Right atrium auricular region (tissue), 2 donors: Measurements from ENCODE around the gene PCED1B. TPM values are rescaled to one million over a fixed set of nuclear protein-coding genes. Genes with fewer than 3 reads are reported as not detected.

Experiments
- DNase-seq: peaks from one replicate; pipeline ENCODE4 v3.0.0-alpha.2; 2019; ENCODE audit warnings: low spot score
- H3K27ac ChIP-seq, 2 donors: fragments of 200-600 bp; sonication (generic); 1 replicate in 1 of 2; 2 replicates in 1 of 2; pipeline ENCODE4 v1.5.1; 2016 to 2019
- H3K27me3 ChIP-seq, 2 donors: fragments of 200-600 bp; sonication (generic); one replicate each; pipeline versions ENCODE4 v1.5.1 to v1.6.0; 2017 to 2019
- H3K36me3 ChIP-seq: fragments of 200-600 bp; sonication (generic); one replicate; pipeline ENCODE4 v1.5.1; 2016
- H3K4me1 ChIP-seq, 2 donors: fragments of 200-600 bp; sonication (generic); one replicate each; pipeline versions ENCODE4 v1.5.1 to v1.6.0; 2017 to 2019
- H3K4me3 ChIP-seq, 2 donors: fragments of 200-600 bp; sonication (generic); 1 replicate in 1 of 2; 2 replicates in 1 of 2; pipeline ENCODE4 v1.5.1; 2017 to 2019; ENCODE audit warnings: mild to moderate bottlenecking in 1 of 2, moderate library complexity in 1 of 2
- H3K9me3 ChIP-seq, 2 donors: fragments of 200-600 bp; sonication (generic); one replicate each; pipeline ENCODE4 v1.5.1; 2019
- total RNA-seq, 2 donors: library from RNA; depleted of rRNA; stranded (reverse); fragments of >200 nt; gene quantifications; one replicate each; pipeline ENCODE4 v1.1.0, GENCODE V29; 2016
- TF ChIP-seq, protein P1 (sequence below), 2 donors: fragments of 200-600 bp; sonication (generic); IDR thresholded peaks; one replicate each; pipeline ENCODE4 v1.5.1; 2019; ENCODE audit warnings: antibody characterized with exemption in 2 of 2

PCED1B gene
- total RNA-seq, 2 donors from 2014 or later: 0.98 to 1.4 TPM

DNA sequence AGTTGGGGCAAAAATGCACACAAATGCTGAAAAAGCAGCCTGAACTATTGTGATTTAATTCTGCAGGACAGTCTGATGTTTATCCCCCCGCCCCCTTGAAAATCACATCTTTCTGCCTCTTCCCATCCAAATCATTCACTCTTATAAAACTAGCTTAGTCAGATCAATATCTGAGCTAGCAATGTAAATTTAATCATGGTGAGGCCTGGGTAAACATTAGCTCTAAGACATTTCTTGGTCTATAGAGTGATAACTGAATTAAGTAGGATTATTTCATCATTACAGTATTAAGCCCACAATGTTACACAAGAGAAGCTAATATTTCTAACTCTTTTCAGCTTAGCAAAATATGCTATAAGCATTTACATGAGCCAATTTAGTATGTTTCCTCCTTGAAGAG is 9.1 kb upstream of the PCED1B start:
- no peaks in the 10 kb centered on the region for H3K9me3 ChIP-seq
- no peak for DNase-seq
- H3K4me1 ChIP-seq: no peaks in the 10 kb centered on the region
- TF ChIP-seq, protein P1, sequence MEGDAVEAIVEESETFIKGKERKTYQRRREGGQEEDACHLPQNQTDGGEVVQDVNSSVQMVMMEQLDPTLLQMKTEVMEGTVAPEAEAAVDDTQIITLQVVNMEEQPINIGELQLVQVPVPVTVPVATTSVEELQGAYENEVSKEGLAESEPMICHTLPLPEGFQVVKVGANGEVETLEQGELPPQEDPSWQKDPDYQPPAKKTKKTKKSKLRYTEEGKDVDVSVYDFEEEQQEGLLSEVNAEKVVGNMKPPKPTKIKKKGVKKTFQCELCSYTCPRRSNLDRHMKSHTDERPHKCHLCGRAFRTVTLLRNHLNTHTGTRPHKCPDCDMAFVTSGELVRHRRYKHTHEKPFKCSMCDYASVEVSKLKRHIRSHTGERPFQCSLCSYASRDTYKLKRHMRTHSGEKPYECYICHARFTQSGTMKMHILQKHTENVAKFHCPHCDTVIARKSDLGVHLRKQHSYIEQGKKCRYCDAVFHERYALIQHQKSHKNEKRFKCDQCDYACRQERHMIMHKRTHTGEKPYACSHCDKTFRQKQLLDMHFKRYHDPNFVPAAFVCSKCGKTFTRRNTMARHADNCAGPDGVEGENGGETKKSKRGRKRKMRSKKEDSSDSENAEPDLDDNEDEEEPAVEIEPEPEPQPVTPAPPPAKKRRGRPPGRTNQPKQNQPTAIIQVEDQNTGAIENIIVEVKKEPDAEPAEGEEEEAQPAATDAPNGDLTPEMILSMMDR (IDR thresholded peaks at IDR 0.05): no peak
- no peaks in the 10 kb centered on the region for H3K27me3 ChIP-seq
- no peak overlapping the region for H3K27ac ChIP-seq
- H3K36me3 ChIP-seq: no peaks in the 10 kb centered on the region
- H3K4me3 ChIP-seq: no peak overlapping the region

DNA sequence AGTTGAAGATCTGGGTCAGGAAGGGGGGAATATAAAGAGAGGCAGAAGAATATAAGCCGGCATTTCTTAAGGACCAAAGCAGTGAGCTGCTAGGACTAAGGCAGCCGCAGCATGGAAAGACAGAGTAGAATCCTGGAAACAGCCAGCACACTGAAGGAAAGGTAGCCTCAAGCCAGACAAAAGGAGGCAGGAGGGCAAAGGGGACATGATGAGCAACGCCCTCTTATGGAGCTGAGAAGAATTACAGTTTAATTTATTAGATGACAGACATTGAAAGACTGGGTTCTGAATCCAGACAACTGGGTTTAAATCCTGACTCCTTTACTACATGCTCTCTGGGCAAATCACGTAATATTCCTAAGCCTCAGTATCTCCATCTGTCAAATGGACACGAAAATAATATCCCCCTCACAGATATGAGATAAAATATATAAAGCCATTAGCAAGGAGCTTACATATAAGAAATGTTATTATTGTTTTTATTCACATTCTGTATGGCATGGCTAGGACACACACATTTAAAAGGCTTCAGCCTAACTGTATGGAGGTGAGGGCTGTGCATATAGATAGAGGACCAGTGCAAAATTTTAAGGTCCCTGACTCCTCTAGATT is 8.1 kb upstream of the PCED1B start:
- no peak overlapping the region for H3K27ac ChIP-seq
- no peaks in the 10 kb centered on the region for H3K27me3 ChIP-seq
- TF ChIP-seq, protein P1 (IDR thresholded peaks at IDR 0.05): peak in 1 of 2 donors; percentile 39
- H3K36me3 ChIP-seq: no peaks in the 10 kb centered on the region
- H3K9me3 ChIP-seq: no peaks in the 10 kb centered on the region
- no peak for DNase-seq
- H3K4me1 ChIP-seq: no peaks in the 10 kb centered on the region
- no peak overlapping the region for H3K4me3 ChIP-seq

GRCh38 chr12:47073951-47074350 is 5.5 kb upstream of the PCED1B start:
- Histone ChIP-seq H3K4me1 (peaks cover 0 to 7% of the 10 kb centered on the region in 2 donors), H3K36me3 (no peaks in the 10 kb centered on the region), H3K9me3 (no peaks in the 10 kb centered on the region), H3K27me3 (no peaks in the 10 kb centered on the region), H3K27ac (no peak overlapping the region), H3K4me3 (no peak overlapping the region)
- TF ChIP-seq, protein P1 (IDR thresholded peaks at IDR 0.05): no peak
- DNase-seq: no peak

GRCh38 chr12:47074757-47075156 is 4.7 kb upstream of the PCED1B start:
- no peak for DNase-seq
- no peak overlapping the region for H3K27ac ChIP-seq
- no peaks in the 10 kb centered on the region for H3K27me3 ChIP-seq
- no peaks in the 10 kb centered on the region for H3K9me3 ChIP-seq
- peaks cover 0 to 8% of the 10 kb centered on the region in 2 donors for H3K4me1 ChIP-seq
- no peaks in the 10 kb centered on the region for H3K36me3 ChIP-seq
- TF ChIP-seq, protein P1 (IDR thresholded peaks at IDR 0.05): no peak
- no peak overlapping the region for H3K4me3 ChIP-seq

GRCh38 chr12:47075192-47076084 is 4.0 kb upstream of the PCED1B start:
- Histone ChIP-seq H3K4me3 (no peak overlapping the region), H3K36me3 (no peaks in the 10 kb centered on the region), H3K27me3 (no peaks in the 10 kb centered on the region), H3K4me1 (peaks cover 0 to 8% of the 10 kb centered on the region in 2 donors), H3K9me3 (no peaks in the 10 kb centered on the region), H3K27ac (no peak overlapping the region)
- no peak for DNase-seq
- TF ChIP-seq, protein P1 (IDR thresholded peaks at IDR 0.05): no peak
